Body of pancreas (tissue), 4 donors: ENCODE results near the gene NXPH4. TPM values are rescaled to one million over a fixed set of nuclear protein-coding genes. Genes with fewer than 3 reads are reported as not detected.

Experiments
- ATAC-seq: fragments of 150-250 bp; one replicate; pipeline ENCODE4 v1.9.1; 2016
- DNase-seq, 4 donors: peaks; one replicate each; pipeline ENCODE4 v3.0.0-alpha.2; 2019
- H3K27ac ChIP-seq, 4 donors: fragments of 200-600 bp; sonication (generic); 1 replicate in 3 of 4; 2 replicates in 1 of 4; pipeline versions ENCODE4 v1.5.1 to v1.6.1; 2016 to 2019; ENCODE audit warnings: mild to moderate bottlenecking in 1 of 4, mixed read lengths in 1 of 4, moderate library complexity in 1 of 4
- H3K27me3 ChIP-seq, 2 donors: fragments of 200-600 bp; sonication (generic); one replicate each; pipeline ENCODE4 v1.6.0; 2016; ENCODE audit warnings: mild to moderate bottlenecking in 1 of 2
- H3K36me3 ChIP-seq, 2 donors: fragments of 200-600 bp; sonication (generic); replicated peaks in 1 of 2; 2 replicates each; pipeline ENCODE4 v1.5.1; 2016; ENCODE audit warnings: low read depth in 2 of 2; ENCODE audit not compliant: insufficient read depth in 1 of 2
- H3K4me1 ChIP-seq: fragments of 200-600 bp; sonication (generic); one replicate; pipeline ENCODE4 v1.6.0; 2016
- H3K4me3 ChIP-seq, 2 donors: fragments of 200-600 bp; sonication (generic); 1 replicate in 1 of 2; 2 replicates in 1 of 2; pipeline ENCODE4 v1.5.1; 2016 to 2019
- H3K9me3 ChIP-seq, 3 donors: fragments of 200-600 bp; sonication (generic); 1 replicate in 2 of 3; 2 replicates in 1 of 3; pipeline ENCODE4 v1.5.1; 2016
- CTCF ChIP-seq, 7 experiments: fragments of 450-650 bp in 4 of 7; fragments of 200-600 bp in 3 of 7; sonication (generic) in 3 of 7; IDR thresholded peaks; one replicate each; pipeline ENCODE4 v1.5.1; 2016 to 2019; ENCODE audit warnings: antibody characterized with exemption in 7 of 7
- POLR2A ChIP-seq, 3 donors: fragments of 450-650 bp; IDR thresholded peaks; one replicate each; pipeline ENCODE4 v1.6.1; 2016; ENCODE audit warnings: antibody characterized with exemption in 3 of 3, mild to moderate bottlenecking in 2 of 3
- WGBS, 2 donors: methylation state at CpG; one replicate each; pipeline ENCODE4 v1.1.5; 2017; 5-methylcytosine and 5-hydroxymethylcytosine counted together
- intact Hi-C: fragments of 100-400 bp; cut with DNase I; formaldehyde crosslinking; loops from one replicate; pipeline ENCODE4 v1.15.1; 2023
- total RNA-seq, 2 donors: library from RNA; depleted of rRNA; stranded (reverse); fragments of >200 nt; gene quantifications; one replicate each; pipeline ENCODE4 v1.1.0, GENCODE V29; 2016

NXPH4 gene
- total RNA-seq, 2 donors from 2014 or later = 2.9 to 4.6 TPM

- WGBS, 2 donors = 77 to 82% methylated on average over 7 of the region's 7 CpGs
- DNase-seq = no peak
- no peaks in the 10 kb centered on the region for H3K9me3 ChIP-seq
- H3K27ac ChIP-seq = no peak overlapping the region
- H3K4me3 ChIP-seq = no peak overlapping the region
- ATAC-seq = no peak
- H3K4me1 ChIP-seq = no peaks in the 10 kb centered on the region
- TF ChIP-seq POLR2A (IDR thresholded peaks at IDR 0.05) (no peak), CTCF (IDR thresholded peaks at IDR 0.05) (no peak)
- intact Hi-C loops = no loop called here
- H3K27me3 ChIP-seq = no peaks in the 10 kb centered on the region
- no peaks in the 10 kb centered on the region for H3K36me3 ChIP-seq
These were observed 46.6 kb upstream of the NXPH4 start for GRCh38 chr12:57169969-57170368.

- ATAC-seq = no peak
- Histone ChIP-seq H3K4me1 (no peaks in the 10 kb centered on the region), H3K27me3 (no peaks in the 10 kb centered on the region), H3K27ac (no peak overlapping the region), H3K9me3 (no peaks in the 10 kb centered on the region), H3K36me3 (no peaks in the 10 kb centered on the region), H3K4me3 (no peak overlapping the region)
- DNase-seq = no peak
- intact Hi-C loops = no loop called here
- TF ChIP-seq POLR2A (IDR thresholded peaks at IDR 0.05) = no peak
- TF ChIP-seq CTCF (IDR thresholded peaks at IDR 0.05) = no peak
- WGBS, 2 donors = 89 to 100% methylated on average over 1 of the region's 1 CpG
These were observed 46.2 kb upstream of the NXPH4 start for GRCh38 chr12:57170408-57170807.

GRCh38 chr12:57170927-57171326 lies 45.7 kb upstream of the NXPH4 start:
- H3K4me3 ChIP-seq = no peak overlapping the region
- ATAC-seq (no peak), DNase-seq (no peak)
- H3K9me3 ChIP-seq = no peaks in the 10 kb centered on the region
- 80 to 83% methylated on average over 4 of the region's 4 CpGs for WGBS, 2 donors
- no peak for TF ChIP-seq POLR2A (IDR thresholded peaks at IDR 0.05)
- no peak for TF ChIP-seq CTCF (IDR thresholded peaks at IDR 0.05)
- H3K36me3 ChIP-seq = no peaks in the 10 kb centered on the region
- H3K27ac ChIP-seq = no peak overlapping the region
- intact Hi-C loops = no loop called here
- H3K4me1 ChIP-seq = no peaks in the 10 kb centered on the region
- H3K27me3 ChIP-seq = no peaks in the 10 kb centered on the region

GRCh38 chr12:57171668-57172067 lies 44.9 kb upstream of the NXPH4 start:
- Histone ChIP-seq H3K36me3 (no peaks in the 10 kb centered on the region), H3K4me1 (no peaks in the 10 kb centered on the region), H3K27ac (no peak overlapping the region), H3K27me3 (no peaks in the 10 kb centered on the region), H3K4me3 (no peak overlapping the region), H3K9me3 (no peaks in the 10 kb centered on the region)
- intact Hi-C loops = no loop called here
- no peak for ATAC-seq
- WGBS, 2 donors = 57 to 74% methylated on average over 4 of the region's 4 CpGs
- peak in 1 of 4 donors; percentile 25 for DNase-seq
- TF ChIP-seq POLR2A (IDR thresholded peaks at IDR 0.05) = no peak
- TF ChIP-seq CTCF (IDR thresholded peaks at IDR 0.05) = no peak

GRCh38 chr12:57173089-57173488 lies 43.5 kb upstream of the NXPH4 start:
- intact Hi-C loops = no loop called here
- Histone ChIP-seq H3K4me3 (no peak overlapping the region), H3K4me1 (no peaks in the 10 kb centered on the region), H3K27me3 (no peaks in the 10 kb centered on the region), H3K27ac (no peak overlapping the region), H3K36me3 (no peaks in the 10 kb centered on the region), H3K9me3 (no peaks in the 10 kb centered on the region)
- TF ChIP-seq POLR2A (IDR thresholded peaks at IDR 0.05) (no peak), CTCF (IDR thresholded peaks at IDR 0.05) (peak in 5 of 7 experiments; percentile 24 to 40 (median 36))
- 62 to 66% methylated on average over 11 of the region's 11 CpGs for WGBS, 2 donors
- no peak for ATAC-seq
- DNase-seq = peak in 1 of 4 donors; percentile 22
